H1 (cell line): Measurements from ENCODE around the gene NTN1. TPM values are rescaled to one million over a fixed set of nuclear protein-coding genes. Genes with fewer than 3 reads are reported as not detected.

Experiments used
- CTCF ChIA-PET: fragments of 300-600 bp; sonication (Branson Sonifier 250); formaldehyde crosslinking; loops from one replicate; lab custom pipeline; 2021; ENCODE audit not compliant: partially characterized antibody; lab: Charles Lee
- POLR2A ChIA-PET: fragments of 300-600 bp; sonication (Branson Sonifier 250); formaldehyde crosslinking; loops from one replicate; lab custom pipeline; 2021; ENCODE audit warnings: inconsistent platforms; ENCODE audit not compliant: partially characterized antibody; lab: Charles Lee
- DNase-seq, 2 experiments: peaks; one replicate each; pipeline versions ENCODE4 v3.0.0 to v3.0.0-alpha.2; 2010 to 2022; ENCODE audit warnings: low spot score in 2 of 2, low read depth in 1 of 2, mixed read lengths in 1 of 2
- FAIRE-seq: peaks from 2 replicates; lab custom pipeline; 2011; peaks lifted over from hg19 to GRCh38; lab: Jason Lieb, UNC
- H2AFZ ChIP-seq: 2 replicates; pipeline ENCODE4 v1.8.1; 2012; ENCODE audit warnings: low read length, inconsistent platforms
- H2AK5ac ChIP-seq: 2 replicates; pipeline ENCODE4 v1.6.1; 2013; ENCODE audit warnings: low read depth, low read length
- H2BK120ac ChIP-seq: replicated peaks from 2 replicates; pipeline ENCODE3; 2013; ENCODE audit warnings: low read depth, low read length, inconsistent platforms
- H2BK12ac ChIP-seq: 2 replicates; pipeline ENCODE4 v1.6.1; 2013; ENCODE audit warnings: low read depth, low read length
- H2BK15ac ChIP-seq: 2 replicates; pipeline ENCODE4 v1.6.1; 2013; ENCODE audit warnings: low read length
- H2BK20ac ChIP-seq: 2 replicates; pipeline ENCODE4 v1.6.1; 2013; ENCODE audit warnings: low read length
- H2BK5ac ChIP-seq: 2 replicates; pipeline ENCODE4 v1.6.1; 2013; ENCODE audit warnings: low read depth, low read length
- H3K14ac ChIP-seq: 2 replicates; pipeline ENCODE4 v1.6.1; 2013; ENCODE audit warnings: inconsistent platforms; ENCODE audit not compliant: insufficient read length
- H3K18ac ChIP-seq: 2 replicates; pipeline ENCODE4 v1.6.1; 2013; ENCODE audit warnings: low read length; ENCODE audit errors: extremely low read depth
- H3K23ac ChIP-seq: 2 replicates; pipeline ENCODE4 v1.6.1; 2013; ENCODE audit warnings: inconsistent platforms; ENCODE audit not compliant: insufficient read length
- H3K23me2 ChIP-seq: 2 replicates; pipeline ENCODE4 v1.6.1; 2013; ENCODE audit warnings: low read depth, low read length
- H3K27ac ChIP-seq: 2 replicates; pipeline ENCODE4 v1.6.1; 2011; ENCODE audit warnings: low read depth, low read length, inconsistent platforms
- H3K27me3 ChIP-seq, 4 experiments: replicated peaks in 1 of 4; 1 replicate in 1 of 4; 2 replicates in 3 of 4; pipeline versions ENCODE4 v1.6.1 to v1.8.1; 2011 to 2013; ENCODE audit warnings: low read length in 3 of 4, mild to moderate bottlenecking in 3 of 4, inconsistent platforms in 2 of 4, mixed read lengths in 2 of 4, moderate library complexity in 1 of 4; ENCODE audit not compliant: control insufficient read depth in 3 of 4, insufficient read depth in 3 of 4; ENCODE audit errors: extremely low read depth in 1 of 4
- H3K36me3 ChIP-seq, 4 experiments: 2 replicates each; pipeline versions ENCODE4 v1.6.1 to v1.8.1; 2011 to 2013; ENCODE audit warnings: mild to moderate bottlenecking in 4 of 4, low read length in 3 of 4, moderate library complexity in 2 of 4, control low read depth in 1 of 4, inconsistent platforms in 1 of 4; ENCODE audit not compliant: insufficient read depth in 4 of 4, control insufficient read depth in 2 of 4
- H3K4ac ChIP-seq: replicated peaks from 2 replicates; pipeline ENCODE3; 2013; ENCODE audit warnings: low read length, low read depth, mixed read lengths, inconsistent platforms; ENCODE audit not compliant: insufficient read length
- H3K4me1 ChIP-seq, 4 experiments: replicated peaks in 1 of 4; 1 replicate in 1 of 4; 2 replicates in 3 of 4; pipeline versions ENCODE4 v1.6.1 to v1.8.1; 2011 to 2013; ENCODE audit warnings: low read length in 3 of 4, inconsistent platforms in 2 of 4, mixed read lengths in 1 of 4; ENCODE audit not compliant: insufficient read depth in 4 of 4, control insufficient read depth in 3 of 4
- H3K4me2 ChIP-seq, 2 experiments: 2 replicates each; pipeline versions ENCODE4 v1.6.1 to v1.8.1; 2011 to 2013; ENCODE audit warnings: low read depth in 2 of 2, low read length in 2 of 2, control low read depth in 1 of 2, inconsistent platforms in 1 of 2, mild to moderate bottlenecking in 1 of 2; ENCODE audit not compliant: insufficient read depth in 1 of 2
- H3K4me3 ChIP-seq, 4 experiments: fragments of 200-600, 300-600 bp in 1 of 4; sonication (generic), shearing (Covaris generic), sonication (Bioruptor Twin) in 1 of 4; 2 replicates each; pipeline versions ENCODE4 v1.5.1 to v1.8.1; 2011 to 2016; ENCODE audit warnings: low read length in 4 of 4, low read depth in 3 of 4, control low read depth in 2 of 4, inconsistent platforms in 2 of 4, mild to moderate bottlenecking in 2 of 4, mixed read lengths in 1 of 4, moderate library complexity in 1 of 4; ENCODE audit not compliant: insufficient read depth in 2 of 4; ENCODE audit errors: extremely low read depth in 1 of 4
- H3K56ac ChIP-seq: replicated peaks from 2 replicates; pipeline ENCODE3; 2013; ENCODE audit warnings: low read depth, mild to moderate bottlenecking, mixed read lengths, low read length, inconsistent platforms; ENCODE audit not compliant: insufficient read length
- H3K79me1 ChIP-seq: 2 replicates; pipeline ENCODE4 v1.6.1; 2013; ENCODE audit warnings: low read depth, low read length, control low read depth
- H3K79me2 ChIP-seq, 2 experiments: 2 replicates each; pipeline versions ENCODE4 v1.6.1 to v1.8.1; 2012 to 2013; ENCODE audit warnings: low read length in 2 of 2, mild to moderate bottlenecking in 2 of 2, inconsistent platforms in 1 of 2; ENCODE audit not compliant: insufficient read depth in 2 of 2, control insufficient read depth in 1 of 2
- H3K9ac ChIP-seq, 4 experiments: replicated peaks in 1 of 4; 1 replicate in 1 of 4; 2 replicates in 3 of 4; pipeline versions ENCODE4 v1.6.1 to v1.8.1; 2011 to 2013; ENCODE audit warnings: low read depth in 3 of 4, low read length in 3 of 4, control low read depth in 2 of 4, mild to moderate bottlenecking in 2 of 4, moderate library complexity in 2 of 4, inconsistent platforms in 1 of 4; ENCODE audit errors: extremely low read depth in 1 of 4
- H3K9me3 ChIP-seq, 2 experiments: 2 replicates each; pipeline versions ENCODE4 v1.6.1 to v1.8.1; 2012 to 2013; ENCODE audit warnings: mild to moderate bottlenecking in 2 of 2, moderate library complexity in 2 of 2, control low read depth in 1 of 2, inconsistent platforms in 1 of 2, low read depth in 1 of 2, low read length in 1 of 2, mixed read lengths in 1 of 2; ENCODE audit not compliant: insufficient read depth in 2 of 2
- H4K20me1 ChIP-seq, 2 experiments: replicated peaks in 1 of 2; 2 replicates each; pipeline versions ENCODE3 to v1.8.1; 2011 to 2013; ENCODE audit warnings: inconsistent platforms in 2 of 2, low read length in 2 of 2, mild to moderate bottlenecking in 1 of 2; ENCODE audit not compliant: insufficient read depth in 2 of 2, control insufficient read depth in 1 of 2
- H4K5ac ChIP-seq: 2 replicates; pipeline ENCODE4 v1.6.1; 2013; ENCODE audit warnings: low read length, low read depth, mixed read lengths, inconsistent platforms; ENCODE audit not compliant: insufficient read length
- H4K8ac ChIP-seq: 2 replicates; pipeline ENCODE4 v1.8.0; 2013; ENCODE audit warnings: mild to moderate bottlenecking, moderate library complexity, low read length, inconsistent platforms; ENCODE audit not compliant: insufficient read depth; ENCODE audit errors: extremely low read depth
- H4K91ac ChIP-seq: replicated peaks from 2 replicates; pipeline ENCODE3; 2013; ENCODE audit warnings: low read length, mixed read lengths, inconsistent platforms; ENCODE audit not compliant: insufficient read length
- CBX5 ChIP-seq: fragments of 300-800, 300-1000 bp; sonication (generic); IDR thresholded peaks from 2 replicates; pipeline ENCODE4 v1.7.1; 2016; ENCODE audit warnings: antibody characterized with exemption, low read length, low read depth
- CEBPB ChIP-seq: IDR thresholded peaks from 2 replicates; pipeline ENCODE4 v1.6.1; 2012; ENCODE audit warnings: low read depth, low read length
- CHD2 ChIP-seq: IDR thresholded peaks from 2 replicates; pipeline ENCODE4 v1.6.1; 2012; ENCODE audit warnings: low read length, improper control_type of control experiment
- EGR1 ChIP-seq: IDR thresholded peaks from 2 replicates; pipeline ENCODE4 v1.6.1; 2011; ENCODE audit warnings: low read depth, low read length, borderline replicate concordance
- EP300 ChIP-seq, 2 experiments: IDR thresholded peaks; 1 replicate in 1 of 2; 2 replicates in 1 of 2; pipeline ENCODE4 v1.6.1; 2011 to 2012; ENCODE audit warnings: low read depth in 2 of 2, low read length in 2 of 2, mild to moderate bottlenecking in 2 of 2, borderline replicate concordance in 1 of 2, inconsistent platforms in 1 of 2, moderate library complexity in 1 of 2
- FOSL1 ChIP-seq: IDR thresholded peaks from 2 replicates; pipeline ENCODE4 v1.6.1; 2011; ENCODE audit warnings: mild to moderate bottlenecking, low read depth, low read length, moderate library complexity; ENCODE audit not compliant: insufficient read depth
- POLR2AphosphoS5 ChIP-seq: IDR thresholded peaks from 2 replicates; pipeline ENCODE4 v1.6.1; 2011; ENCODE audit warnings: low read depth, low read length
- TAF1 ChIP-seq: IDR thresholded peaks from 2 replicates; pipeline ENCODE4 v1.6.1; 2011; ENCODE audit warnings: mild to moderate bottlenecking, low read depth, low read length
- YY1 ChIP-seq: IDR thresholded peaks from 2 replicates; pipeline ENCODE4 v1.6.1; 2011; ENCODE audit warnings: low read depth, mild to moderate bottlenecking, low read length
- ZNF274 ChIP-seq: IDR thresholded peaks from 2 replicates; pipeline ENCODE4 v1.7.0; 2012; ENCODE audit warnings: low read length, borderline replicate concordance; ENCODE audit errors: extremely low read depth
- WGBS, 2 experiments: shearing (Covaris generic) in 1 of 2; methylation state at CpG; one replicate each; pipeline versions ENCODE4 v1.1.6 to v1.1.7; 2013 to 2015; ENCODE audit warnings: low lambda C conversion rate in 2 of 2, mixed read lengths in 2 of 2, inconsistent platforms in 1 of 2, low coverage in 1 of 2, missing lambda C conversion rate in 1 of 2; ENCODE audit not compliant: insufficient replicate concordance in 2 of 2, insufficient coverage in 1 of 2, insufficient read length in 1 of 2; ENCODE audit errors: extremely low coverage in 1 of 2, missing lambda C conversion rate in 1 of 2; 5-methylcytosine and 5-hydroxymethylcytosine counted together
- polyA plus RNA-seq, 7 experiments: library from polyadenylated mRNA; depleted of rRNA in 3 of 7; stranded (reverse) in 5 of 7; unstranded in 2 of 7; fragments of >200 nt in 5 of 7; fragments of 200-250 nt in 2 of 7; gene quantifications; 1 replicate in 5 of 7; 2 replicates in 1 of 7; 4 replicates in 1 of 7; pipeline versions ENCODE4 v1.2.1 to v1.2.3, GENCODE V29; 2011 to 2013; ENCODE audit warnings: missing spikeins in 2 of 7, mixed read lengths in 2 of 7
- total RNA-seq: library from RNA; stranded (reverse); fragmentation: NEBNext Ultra II Directional; extraction: Animal tissue kit (Norgen Biotek cat#: 25700); gene quantifications from 2 replicates; pipeline ENCODE4 v1.2.1, GENCODE V29; 2021
- TF ChIP-seq, protein P1 (sequence below): IDR thresholded peaks from 2 replicates; pipeline ENCODE4 v1.6.1; 2012; ENCODE audit warnings: inconsistent platforms
- TF ChIP-seq, protein P2 (sequence below): IDR thresholded peaks from 2 replicates; pipeline ENCODE4 v1.6.1; 2012; ENCODE audit warnings: inconsistent platforms
- TF ChIP-seq, protein P3 (sequence below): IDR thresholded peaks from 2 replicates; pipeline ENCODE4 v1.6.1; 2011; ENCODE audit warnings: low read depth, mild to moderate bottlenecking, low read length; ENCODE audit not compliant: insufficient read depth

NTN1 gene
- total and polyA plus RNA-seq, 2 of the 8 experiments (the other 6 are each of a cell fraction or from before 2014, with no cell fraction given), result 2.0 to 2.3 TPM

DNA sequence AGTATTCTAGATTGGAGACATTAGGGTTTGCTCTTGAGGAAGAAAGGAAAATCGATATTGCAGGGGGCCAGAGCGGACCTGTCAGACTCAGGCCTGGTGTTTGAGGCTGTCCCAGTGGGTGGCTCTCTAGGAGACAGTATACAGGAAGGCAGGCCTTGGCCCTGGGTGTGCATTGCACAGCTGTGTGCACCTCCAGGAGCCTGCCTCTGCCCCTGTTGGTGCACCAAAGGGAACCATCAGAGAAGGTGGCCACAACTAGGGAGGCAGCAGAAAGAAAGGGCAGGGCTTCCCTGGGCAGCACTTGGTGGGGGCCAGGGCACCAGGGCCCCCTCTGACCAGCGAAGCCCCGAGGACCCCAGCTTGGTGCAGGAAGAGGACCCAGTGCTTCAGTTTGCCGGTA is 188.0 kb downstream of the NTN1 start:
- ChIA-PET CTCF (interaction anchor here (0.6 to 2.0 kb wide), 5 partner anchors 10 to 387 kb away, joined by 3 to 6 read pairs (median 3); no protein-coding TSS in a partner anchor), POLR2A (interaction anchor here (1.5 kb wide), 1 partner anchor 11 kb away, joined by 3 read pairs; no protein-coding TSS in a partner anchor)
- FAIRE-seq, result no peak
- Histone ChIP-seq H3K23ac (no peak overlapping the region), H3K27me3 (no peaks in the 10 kb centered on the region; a peak in 1 of 7 replicates), H3K56ac (no peak overlapping the region), H3K36me3 (no peaks in the 10 kb centered on the region), H3K4me1 (peaks cover 0 to 2% (median 0%) of the 10 kb centered on the region in 4 experiments; a peak in 1 of 7 replicates), H4K8ac (no peak overlapping the region), H3K9ac (no peak overlapping the region), H3K18ac (no peak overlapping the region), H3K23me2 (peaks cover 3% of the 10 kb centered on the region; the same call in 1 of the 2 replicates), H2BK120ac (no peak overlapping the region), H2BK15ac (no peak overlapping the region), H3K79me1 (no peaks in the 10 kb centered on the region), H3K79me2 (no peaks in the 10 kb centered on the region), H4K91ac (no peak overlapping the region), H2BK12ac (no peak overlapping the region), H2BK5ac (no peak overlapping the region; the same call in 1 of the 2 replicates), H3K4ac (no peak overlapping the region), H4K20me1 (peaks cover 0 to 3% of the 10 kb centered on the region in 2 experiments), H3K14ac (no peak overlapping the region), H3K9me3 (no peaks in the 10 kb centered on the region), H3K4me2 (no peak overlapping the region), H4K5ac (no peak overlapping the region), H3K27ac (no peak overlapping the region), H2AK5ac (no peak overlapping the region), H2BK20ac (no peak overlapping the region), H3K4me3 (no peak overlapping the region), H2AFZ (no peak overlapping the region)
- 100% methylated on average over 4 of the region's 5 CpGs; no CpG with 5 or more reads in 1 of the 2 experiments for WGBS, 2 experiments
- DNase-seq, result no peak
- no peak for TF ChIP-seq ZNF274
- no peak for TF ChIP-seq POLR2AphosphoS5
- TF ChIP-seq, protein P1, sequence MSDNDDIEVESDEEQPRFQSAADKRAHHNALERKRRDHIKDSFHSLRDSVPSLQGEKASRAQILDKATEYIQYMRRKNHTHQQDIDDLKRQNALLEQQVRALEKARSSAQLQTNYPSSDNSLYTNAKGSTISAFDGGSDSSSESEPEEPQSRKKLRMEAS, result no peak
- TF ChIP-seq FOSL1, result no peak
- no peak for TF ChIP-seq CBX5
- TF ChIP-seq, protein P2, sequence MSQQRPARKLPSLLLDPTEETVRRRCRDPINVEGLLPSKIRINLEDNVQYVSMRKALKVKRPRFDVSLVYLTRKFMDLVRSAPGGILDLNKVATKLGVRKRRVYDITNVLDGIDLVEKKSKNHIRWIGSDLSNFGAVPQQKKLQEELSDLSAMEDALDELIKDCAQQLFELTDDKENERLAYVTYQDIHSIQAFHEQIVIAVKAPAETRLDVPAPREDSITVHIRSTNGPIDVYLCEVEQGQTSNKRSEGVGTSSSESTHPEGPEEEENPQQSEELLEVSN, result no peak
- TF ChIP-seq TAF1, result no peak
- no peak for TF ChIP-seq YY1
- TF ChIP-seq EP300 (IDR thresholded peaks at IDR 0.05; ENCODE audit: borderline replicate concordance in 1 of 2, low read depth in 2 of 2, low read length in 2 of 2), result no peak
- TF ChIP-seq EGR1, result no peak
- TF ChIP-seq CEBPB, result no peak
- no peak for TF ChIP-seq CHD2
- TF ChIP-seq, protein P3, sequence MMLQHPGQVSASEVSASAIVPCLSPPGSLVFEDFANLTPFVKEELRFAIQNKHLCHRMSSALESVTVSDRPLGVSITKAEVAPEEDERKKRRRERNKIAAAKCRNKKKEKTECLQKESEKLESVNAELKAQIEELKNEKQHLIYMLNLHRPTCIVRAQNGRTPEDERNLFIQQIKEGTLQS, result no peak
